GM12878 (cell line): ENCODE measurements around the gene NOL4L. TPM values are rescaled to one million over a fixed set of nuclear protein-coding genes. Genes with fewer than 3 reads are reported as not detected.

Source experiments
- ATAC-seq: fragments of 200-7000 bp; cut with Tn5 transposase; 3 replicates; pipeline ENCODE4 v1.9.1; 2020; ENCODE audit warnings: mild to moderate bottlenecking, moderate library complexity
- BruUV-seq: library from RNA; stranded (reverse); fragments of 400-500 nt; replicated peaks from 2 replicates; lab custom pipeline; 2021; lab: Mats Ljungman, UMichigan
- CTCF ChIA-PET: fragments of 300-600 bp; sonication (Branson Sonifier 250); formaldehyde crosslinking; extraction: SDS; loops from one replicate; lab custom pipeline; 2021; ENCODE audit warnings: inconsistent platforms; lab: Yijun Ruan, JAX
- POLR2A ChIA-PET: fragments of 350-600 bp; formaldehyde crosslinking; extraction: SDS; loops from one replicate; lab custom pipeline; 2021; ENCODE audit warnings: inconsistent platforms; lab: Charles Lee
- RAD21 ChIA-PET: fragments of 300-600 bp; sonication (Branson Sonifier 250); formaldehyde crosslinking; loops from one replicate; lab custom pipeline; 2023; ENCODE audit warnings: antibody characterized with exemption; ENCODE audit not compliant: unreplicated experiment; lab: Charles Lee
- SMC1A ChIA-PET: fragments of 300-600 bp; sonication (Branson Sonifier 250); formaldehyde crosslinking; loops from one replicate; lab custom pipeline; 2023; ENCODE audit not compliant: unreplicated experiment, uncharacterized antibody; lab: Charles Lee
- DNase-seq: peaks from one replicate; pipeline ENCODE4 v3.0.0-alpha.2; 2011; ENCODE audit warnings: low read depth, low spot score
- FAIRE-seq: peaks from 3 replicates; lab custom pipeline; 2011; peaks lifted over from hg19 to GRCh38; lab: Jason Lieb, UNC
- H2AFZ ChIP-seq: 2 replicates; pipeline ENCODE4 v1.6.0; 2011; ENCODE audit warnings: low read depth, low read length, control low read depth; ENCODE audit not compliant: control insufficient read depth
- H3K27ac ChIP-seq: 2 replicates; pipeline ENCODE4 v1.5.1; 2011; ENCODE audit warnings: control low read depth; ENCODE audit not compliant: control insufficient read depth, insufficient read depth
- H3K27me3 ChIP-seq, 2 experiments: replicated peaks in 1 of 2; 2 replicates each; pipeline versions ENCODE4 v1.6.0 to v1.6.1; 2011; ENCODE audit warnings: low read length in 1 of 2; ENCODE audit not compliant: control insufficient read depth in 2 of 2, insufficient read depth in 2 of 2
- H3K36me3 ChIP-seq, 2 experiments: 2 replicates each; pipeline ENCODE4 v1.5.1; 2011; ENCODE audit warnings: low read length in 1 of 2; ENCODE audit not compliant: control insufficient read depth in 2 of 2, insufficient read depth in 2 of 2
- H3K4me1 ChIP-seq: 2 replicates; pipeline ENCODE4 v1.6.1; 2011; ENCODE audit warnings: mild to moderate bottlenecking, low read length, moderate library complexity, mixed read lengths; ENCODE audit not compliant: control insufficient read depth, insufficient read depth
- H3K4me2 ChIP-seq: 2 replicates; pipeline ENCODE4 v1.6.0; 2011; ENCODE audit warnings: control low read depth; ENCODE audit not compliant: control insufficient read depth, insufficient read depth
- H3K4me3 ChIP-seq: fragments of 200-600 bp; sonication (generic); 2 replicates; pipeline ENCODE4 v1.5.1; 2016
- H3K79me2 ChIP-seq: 2 replicates; pipeline ENCODE4 v1.6.0; 2011; ENCODE audit warnings: low read length; ENCODE audit not compliant: control insufficient read depth, insufficient read depth
- H3K9ac ChIP-seq: 2 replicates; pipeline ENCODE4 v1.8.0; 2011; ENCODE audit warnings: low read length, control low read depth, mixed read lengths; ENCODE audit not compliant: control insufficient read depth, insufficient read depth
- H3K9me3 ChIP-seq: replicated peaks from 3 replicates; pipeline ENCODE4 v1.5.1; 2011; ENCODE audit warnings: mild to moderate bottlenecking, low read length; ENCODE audit not compliant: control insufficient read depth, insufficient read depth
- H4K20me1 ChIP-seq: 2 replicates; pipeline ENCODE4 v1.6.0; 2011; ENCODE audit not compliant: control insufficient read depth, insufficient read depth
- BMI1 ChIP-seq: fragments of 450-650 bp; IDR thresholded peaks from 2 replicates; pipeline ENCODE4 v1.6.1; 2016; ENCODE audit warnings: mild to moderate bottlenecking, moderate library complexity, borderline replicate concordance
- HCFC1 ChIP-seq: fragments of 150-350 bp; IDR thresholded peaks from 2 replicates; pipeline ENCODE4 v1.6.1; 2014; ENCODE audit warnings: low read length
- HDAC2 ChIP-seq: fragments of 200-600 bp; sonication (generic); IDR thresholded peaks from 2 replicates; pipeline ENCODE4 v1.6.1; 2017
- NFIC ChIP-seq: IDR thresholded peaks from 2 replicates; pipeline ENCODE4 v1.6.1; 2012; ENCODE audit warnings: low read depth, mild to moderate bottlenecking, inconsistent platforms, low read length, moderate library complexity
- NFXL1 ChIP-seq: fragments of 450-650 bp; IDR thresholded peaks from 2 replicates; pipeline ENCODE4 v1.6.1; 2017; ENCODE audit warnings: antibody characterized with exemption, mild to moderate bottlenecking, borderline replicate concordance
- NR2C2 ChIP-seq: IDR thresholded peaks from 2 replicates; pipeline ENCODE4 v1.6.1; 2011; ENCODE audit warnings: borderline replicate concordance, low read depth; ENCODE audit not compliant: control insufficient read depth, insufficient read length
- POLR2A ChIP-seq: IDR thresholded peaks from 2 replicates; pipeline ENCODE4 v1.6.1; 2011; ENCODE audit warnings: low read depth, mild to moderate bottlenecking, low read length
- RAD21 ChIP-seq: IDR thresholded peaks from 2 replicates; pipeline ENCODE4 v1.6.1; 2011; ENCODE audit warnings: mild to moderate bottlenecking, low read depth, low read length, moderate library complexity; ENCODE audit not compliant: insufficient read depth
- SMC3 ChIP-seq: IDR thresholded peaks from 2 replicates; pipeline ENCODE4 v1.6.1; 2011; ENCODE audit warnings: low read length, improper control_type of control experiment, borderline replicate concordance
- SREBF1 ChIP-seq: IDR thresholded peaks from 2 replicates; pipeline ENCODE4 v1.6.1; 2012; ENCODE audit warnings: mild to moderate bottlenecking, low read length
- ZNF622 ChIP-seq: fragments of 450-650 bp; IDR thresholded peaks from 2 replicates; pipeline ENCODE4 v1.6.1; 2017; ENCODE audit warnings: mild to moderate bottlenecking, inconsistent platforms
- WGBS: methylation state at CpG from one replicate; pipeline ENCODE4 v1.1.6; 2016; ENCODE audit warnings: low lambda C conversion rate; ENCODE audit not compliant: insufficient replicate concordance, insufficient coverage; ENCODE audit errors: missing lambda C conversion rate; 5-methylcytosine and 5-hydroxymethylcytosine counted together
- in situ Hi-C: fragments of 300-500 bp; cut with MboI; formaldehyde crosslinking; loops from 9 replicates; pipeline ENCODE4 v1.14.3; 2018; ENCODE audit warnings: mixed read lengths
- intact Hi-C: fragments of 100-400 bp; cut with micrococcal nuclease; formaldehyde crosslinking; loops from one replicate; pipeline ENCODE4 v1.14.2; 2022; ENCODE audit not compliant: unreplicated experiment
- polyA plus RNA-seq, 11 experiments: library from polyadenylated mRNA; depleted of rRNA in 4 of 11; unstranded in 6 of 11; stranded (reverse) in 5 of 11; fragments of >200 nt; fragmentation: Nextera tagmentation in 4 of 11; fragmentation: Illumina TruSeq in 1 of 11; extraction: Ambion mirVana in 4 of 11; extraction: Trizol in 1 of 11; gene quantifications; 1 replicate in 1 of 11; 2 replicates in 10 of 11; pipeline versions ENCODE4 v1.2.1 to v1.2.3, GENCODE V29; 2011 to 2016; ENCODE audit warnings: inconsistent platforms in 2 of 11, missing spikeins in 2 of 11, low read depth in 1 of 11
- total RNA-seq, 4 experiments: library from RNA; depleted of rRNA in 3 of 4; stranded (reverse); fragments of >200 nt in 3 of 4; fragmentation: Illumina TruSeq in 1 of 4; extraction: Trizol in 1 of 4; gene quantifications; 2 replicates each; pipeline versions ENCODE4 v1.2.1 to v1.2.3, GENCODE V29; 2013 to 2021
- TF ChIP-seq, protein P1 (sequence below): fragments of 450-650 bp; IDR thresholded peaks from 2 replicates; pipeline ENCODE4 v1.6.1; 2017; ENCODE audit warnings: antibody characterized with exemption, mild to moderate bottlenecking, moderate library complexity
- TF ChIP-seq, protein P2 (sequence below): IDR thresholded peaks from 2 replicates; pipeline ENCODE4 v1.6.1; 2011; ENCODE audit warnings: borderline replicate concordance, low read depth, mild to moderate bottlenecking, moderate library complexity, mixed read lengths, low read length; ENCODE audit not compliant: insufficient read depth; ENCODE audit errors: extremely low read length
- TF ChIP-seq, protein P3 (sequence below): IDR thresholded peaks from 2 replicates; pipeline ENCODE4 v1.6.1; 2011; ENCODE audit warnings: low read depth, low read length, improper control_type of control experiment, borderline replicate concordance
- TF ChIP-seq, protein P4 (sequence below): fragments of 450-650 bp; IDR thresholded peaks from 2 replicates; pipeline ENCODE4 v1.6.1; 2018; ENCODE audit warnings: mild to moderate bottlenecking, low read depth, moderate library complexity; ENCODE audit not compliant: partially characterized antibody

Gene NOL4L
- total and polyA plus RNA-seq, 10 of the 15 experiments (the other 5 are each of a cell fraction or from before 2014, with no cell fraction given): 2.3 to 24.0 (median 8.0) TPM

DNA sequence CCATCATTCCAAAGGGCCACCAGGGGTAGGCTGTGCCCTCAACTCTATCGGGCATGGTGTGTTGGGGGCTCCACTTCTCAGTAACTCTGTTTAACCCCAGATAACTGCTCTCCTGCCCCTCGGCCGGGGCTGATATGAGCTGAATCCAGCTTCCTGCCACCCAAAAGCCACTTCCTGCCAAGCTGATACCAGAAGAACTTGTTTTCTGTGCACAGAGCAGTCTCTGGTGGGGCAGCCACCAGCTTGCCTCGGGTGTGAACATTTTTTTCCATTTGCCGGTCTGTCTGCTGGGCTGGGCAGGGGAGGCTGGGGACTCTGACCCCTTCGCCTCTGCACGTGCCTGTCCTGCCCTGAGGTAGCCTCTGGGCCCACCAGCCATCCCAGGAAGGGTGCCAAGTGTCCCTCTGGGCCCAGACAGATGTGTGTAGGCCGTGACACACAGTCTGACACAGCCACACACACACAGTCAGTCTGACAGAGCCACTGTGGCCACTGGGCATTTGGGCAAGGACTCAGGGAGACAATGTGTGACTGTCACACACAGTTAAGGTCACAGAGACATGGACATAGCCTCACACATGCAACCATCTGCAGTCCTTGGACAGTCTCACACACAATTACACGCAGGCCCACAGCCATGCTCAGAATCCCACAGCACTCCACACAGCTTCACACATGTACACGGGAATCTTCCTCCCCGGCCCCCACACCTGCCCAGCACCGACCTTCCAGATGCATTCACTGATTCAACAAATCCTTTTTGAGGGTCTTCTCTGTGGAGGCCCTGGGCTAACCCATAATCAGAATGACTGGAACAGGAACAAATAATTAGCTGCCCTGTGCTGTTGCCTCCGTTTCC, 45.1 kb downstream of the NOL4L start:
- Histone ChIP-seq H3K27me3 (no peaks in the 10 kb centered on the region), H4K20me1 (no peaks in the 10 kb centered on the region), H3K4me3 (no peak overlapping the region), H3K9ac (no peak overlapping the region), H3K79me2 (no peaks in the 10 kb centered on the region; the same call in 1 of the 2 replicates), H3K4me2 (peak overlapping the region; percentile 39; the same call in 1 of the 2 replicates), H3K9me3 (no peaks in the 10 kb centered on the region), H2AFZ (peak overlapping the region; percentile 52), H3K36me3 (no peaks in the 10 kb centered on the region), H3K27ac (peak overlapping the region; percentile 35), H3K4me1 (peaks cover 31% of the 10 kb centered on the region)
- in situ Hi-C loops (no loop called here), intact Hi-C loops (no loop called here)
- RAD21 ChIA-PET: interaction anchor here (1.1 to 3.2 kb wide), 3 partner anchors 16 to 112 kb away, joined by 4 to 16 read pairs (median 8); no protein-coding TSS in a partner anchor
- SMC1A ChIA-PET: interaction anchor here (0.7 to 11.5 kb wide), 7 partner anchors 9 to 184 kb away, joined by 3 to 107 read pairs (median 3); no protein-coding TSS in a partner anchor
- ATAC-seq: peak; percentile 32; the same call in 2 of the 3 replicates
- BruUV-seq: no TSS peak
- peak; percentile 35 for FAIRE-seq
- CTCF ChIA-PET: interaction anchor here (0.7 to 8.6 kb wide), 4 partner anchors 15 to 134 kb away, joined by 3 to 81 read pairs (median 9); partner anchors contain the start of gene C20orf203
- 46% methylated on average over 13 of the region's 13 CpGs for WGBS
- DNase-seq: no peak
- POLR2A ChIA-PET: interaction anchor here (1.5 kb wide), 1 partner anchor 10 kb away, joined by 3 read pairs; no protein-coding TSS in a partner anchor
- 0 out of 2 replicates have a peak, but pooled peaks have one; percentile 23 for TF ChIP-seq RAD21
- TF ChIP-seq HCFC1: no peak
- TF ChIP-seq, protein P1, sequence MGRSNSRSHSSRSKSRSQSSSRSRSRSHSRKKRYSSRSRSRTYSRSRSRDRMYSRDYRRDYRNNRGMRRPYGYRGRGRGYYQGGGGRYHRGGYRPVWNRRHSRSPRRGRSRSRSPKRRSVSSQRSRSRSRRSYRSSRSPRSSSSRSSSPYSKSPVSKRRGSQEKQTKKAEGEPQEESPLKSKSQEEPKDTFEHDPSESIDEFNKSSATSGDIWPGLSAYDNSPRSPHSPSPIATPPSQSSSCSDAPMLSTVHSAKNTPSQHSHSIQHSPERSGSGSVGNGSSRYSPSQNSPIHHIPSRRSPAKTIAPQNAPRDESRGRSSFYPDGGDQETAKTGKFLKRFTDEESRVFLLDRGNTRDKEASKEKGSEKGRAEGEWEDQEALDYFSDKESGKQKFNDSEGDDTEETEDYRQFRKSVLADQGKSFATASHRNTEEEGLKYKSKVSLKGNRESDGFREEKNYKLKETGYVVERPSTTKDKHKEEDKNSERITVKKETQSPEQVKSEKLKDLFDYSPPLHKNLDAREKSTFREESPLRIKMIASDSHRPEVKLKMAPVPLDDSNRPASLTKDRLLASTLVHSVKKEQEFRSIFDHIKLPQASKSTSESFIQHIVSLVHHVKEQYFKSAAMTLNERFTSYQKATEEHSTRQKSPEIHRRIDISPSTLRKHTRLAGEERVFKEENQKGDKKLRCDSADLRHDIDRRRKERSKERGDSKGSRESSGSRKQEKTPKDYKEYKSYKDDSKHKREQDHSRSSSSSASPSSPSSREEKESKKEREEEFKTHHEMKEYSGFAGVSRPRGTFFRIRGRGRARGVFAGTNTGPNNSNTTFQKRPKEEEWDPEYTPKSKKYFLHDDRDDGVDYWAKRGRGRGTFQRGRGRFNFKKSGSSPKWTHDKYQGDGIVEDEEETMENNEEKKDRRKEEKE: no peak
- TF ChIP-seq NR2C2: no peak
- 0 out of 2 replicates have a peak, but pooled peaks have one; percentile 29 for TF ChIP-seq POLR2A
- no peak for TF ChIP-seq NFXL1
- no peak for TF ChIP-seq HDAC2
- TF ChIP-seq ZNF622: no peak
- TF ChIP-seq BMI1: no peak
- TF ChIP-seq SREBF1: no peak
- TF ChIP-seq, protein P2, sequence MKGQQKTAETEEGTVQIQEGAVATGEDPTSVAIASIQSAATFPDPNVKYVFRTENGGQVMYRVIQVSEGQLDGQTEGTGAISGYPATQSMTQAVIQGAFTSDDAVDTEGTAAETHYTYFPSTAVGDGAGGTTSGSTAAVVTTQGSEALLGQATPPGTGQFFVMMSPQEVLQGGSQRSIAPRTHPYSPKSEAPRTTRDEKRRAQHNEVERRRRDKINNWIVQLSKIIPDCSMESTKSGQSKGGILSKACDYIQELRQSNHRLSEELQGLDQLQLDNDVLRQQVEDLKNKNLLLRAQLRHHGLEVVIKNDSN: no peak
- no peak for TF ChIP-seq SMC3
- TF ChIP-seq, protein P3, sequence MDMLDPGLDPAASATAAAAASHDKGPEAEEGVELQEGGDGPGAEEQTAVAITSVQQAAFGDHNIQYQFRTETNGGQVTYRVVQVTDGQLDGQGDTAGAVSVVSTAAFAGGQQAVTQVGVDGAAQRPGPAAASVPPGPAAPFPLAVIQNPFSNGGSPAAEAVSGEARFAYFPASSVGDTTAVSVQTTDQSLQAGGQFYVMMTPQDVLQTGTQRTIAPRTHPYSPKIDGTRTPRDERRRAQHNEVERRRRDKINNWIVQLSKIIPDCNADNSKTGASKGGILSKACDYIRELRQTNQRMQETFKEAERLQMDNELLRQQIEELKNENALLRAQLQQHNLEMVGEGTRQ: no peak
- TF ChIP-seq NFIC: no peak
- TF ChIP-seq, protein P4, sequence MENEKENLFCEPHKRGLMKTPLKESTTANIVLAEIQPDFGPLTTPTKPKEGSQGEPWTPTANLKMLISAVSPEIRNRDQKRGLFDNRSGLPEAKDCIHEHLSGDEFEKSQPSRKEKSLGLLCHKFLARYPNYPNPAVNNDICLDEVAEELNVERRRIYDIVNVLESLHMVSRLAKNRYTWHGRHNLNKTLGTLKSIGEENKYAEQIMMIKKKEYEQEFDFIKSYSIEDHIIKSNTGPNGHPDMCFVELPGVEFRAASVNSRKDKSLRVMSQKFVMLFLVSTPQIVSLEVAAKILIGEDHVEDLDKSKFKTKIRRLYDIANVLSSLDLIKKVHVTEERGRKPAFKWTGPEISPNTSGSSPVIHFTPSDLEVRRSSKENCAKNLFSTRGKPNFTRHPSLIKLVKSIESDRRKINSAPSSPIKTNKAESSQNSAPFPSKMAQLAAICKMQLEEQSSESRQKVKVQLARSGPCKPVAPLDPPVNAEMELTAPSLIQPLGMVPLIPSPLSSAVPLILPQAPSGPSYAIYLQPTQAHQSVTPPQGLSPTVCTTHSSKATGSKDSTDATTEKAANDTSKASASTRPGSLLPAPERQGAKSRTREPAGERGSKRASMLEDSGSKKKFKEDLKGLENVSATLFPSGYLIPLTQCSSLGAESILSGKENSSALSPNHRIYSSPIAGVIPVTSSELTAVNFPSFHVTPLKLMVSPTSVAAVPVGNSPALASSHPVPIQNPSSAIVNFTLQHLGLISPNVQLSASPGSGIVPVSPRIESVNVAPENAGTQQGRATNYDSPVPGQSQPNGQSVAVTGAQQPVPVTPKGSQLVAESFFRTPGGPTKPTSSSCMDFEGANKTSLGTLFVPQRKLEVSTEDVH: no peak
